NCI-H2227 (cell line): ENCODE measurements around the gene FGFRL1.

Experiments
- DNase-seq: peaks from one replicate; lab custom pipeline; 2025; ENCODE audit not compliant: unreplicated experiment; lab: John Stamatoyannopoulos, UW

The FGFRL1 gene, protein sequence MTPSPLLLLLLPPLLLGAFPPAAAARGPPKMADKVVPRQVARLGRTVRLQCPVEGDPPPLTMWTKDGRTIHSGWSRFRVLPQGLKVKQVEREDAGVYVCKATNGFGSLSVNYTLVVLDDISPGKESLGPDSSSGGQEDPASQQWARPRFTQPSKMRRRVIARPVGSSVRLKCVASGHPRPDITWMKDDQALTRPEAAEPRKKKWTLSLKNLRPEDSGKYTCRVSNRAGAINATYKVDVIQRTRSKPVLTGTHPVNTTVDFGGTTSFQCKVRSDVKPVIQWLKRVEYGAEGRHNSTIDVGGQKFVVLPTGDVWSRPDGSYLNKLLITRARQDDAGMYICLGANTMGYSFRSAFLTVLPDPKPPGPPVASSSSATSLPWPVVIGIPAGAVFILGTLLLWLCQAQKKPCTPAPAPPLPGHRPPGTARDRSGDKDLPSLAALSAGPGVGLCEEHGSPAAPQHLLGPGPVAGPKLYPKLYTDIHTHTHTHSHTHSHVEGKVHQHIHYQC

DNA sequence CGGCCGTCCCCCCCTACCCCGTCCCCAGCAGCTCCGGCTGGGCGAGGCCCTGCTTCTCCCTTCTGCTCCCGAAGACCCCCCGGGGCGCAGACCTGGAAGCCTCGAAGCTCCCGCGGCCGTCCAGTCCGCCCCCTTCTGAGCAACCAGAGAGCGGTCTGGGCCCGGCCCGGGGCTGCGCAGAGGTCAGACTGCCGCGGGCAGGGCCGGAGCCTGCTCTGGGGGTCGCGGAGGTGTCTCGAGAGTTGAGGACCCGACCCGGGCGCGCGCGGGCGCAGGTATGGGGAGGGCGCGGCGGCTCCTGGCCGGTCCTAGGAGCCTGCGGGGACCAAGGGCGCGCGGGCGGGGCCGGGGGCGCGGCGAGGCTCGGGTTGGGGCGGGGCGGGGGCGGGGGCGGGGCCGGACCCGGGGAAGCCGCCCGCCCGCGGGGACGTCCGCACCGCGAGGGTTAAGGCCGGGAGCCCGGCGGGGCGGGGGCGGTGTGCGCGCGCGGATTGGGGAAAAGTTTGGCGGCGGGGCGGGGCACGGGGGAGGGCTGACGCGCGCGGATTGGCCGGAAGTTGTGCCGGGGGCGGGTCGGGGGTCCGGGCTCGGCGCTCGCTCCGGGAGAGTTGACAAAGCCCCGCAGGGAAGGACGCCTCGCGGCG lies at the start of gene FGFRL1:
FGFRL1 (plus strand) TSS at position 605 of the 644 bp plus-strand sequence. CDS start 860 bp downstream, outside the sequence.
- peak; percentile 67 for DNase-seq

DNA sequence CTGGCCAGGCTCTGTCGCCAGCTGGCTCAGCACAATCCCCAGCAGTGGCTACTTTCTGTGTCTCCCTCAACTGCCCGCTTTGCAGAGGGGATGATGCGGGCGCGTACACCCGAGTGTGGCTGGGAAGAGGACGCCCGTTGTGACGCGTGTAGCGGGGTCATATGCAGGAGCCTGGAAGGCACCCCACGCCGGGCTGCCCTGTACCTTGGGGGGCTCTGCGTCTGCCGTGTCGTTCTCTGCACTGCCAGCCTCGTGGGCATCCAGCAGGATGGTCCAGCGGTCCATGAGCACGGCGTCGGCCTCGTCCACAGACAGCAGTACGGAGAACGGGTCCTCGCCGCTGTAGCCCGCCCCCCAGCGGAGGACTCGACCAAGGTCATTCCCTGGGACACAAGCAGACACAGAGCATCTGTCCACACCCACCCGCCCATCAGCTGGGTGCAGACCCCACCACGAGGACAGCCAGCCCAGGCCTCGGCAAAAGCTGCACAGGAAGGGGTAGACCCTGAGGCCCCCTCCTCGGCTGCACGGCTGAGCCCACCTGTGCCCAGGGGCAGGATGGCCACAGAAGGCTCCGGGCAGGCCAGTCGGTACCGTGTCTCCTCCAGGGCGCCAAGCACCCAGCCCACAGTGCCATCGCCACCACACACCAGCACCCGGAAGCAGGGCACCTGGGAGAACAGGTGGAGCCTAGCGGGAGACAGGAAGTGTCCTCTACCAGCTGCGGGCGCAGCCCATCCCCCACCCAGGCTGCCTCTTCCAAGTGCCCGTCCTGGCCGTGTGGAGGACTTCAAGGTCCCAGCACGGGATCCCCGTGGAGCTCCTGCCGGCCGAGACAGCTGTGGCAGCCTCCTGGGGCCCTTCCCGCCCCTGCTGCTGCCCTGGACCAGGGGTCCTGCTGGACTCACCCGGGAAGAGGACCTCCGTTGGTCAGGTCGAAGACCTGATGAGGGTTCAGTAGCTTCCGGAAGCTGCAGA lies 48.9 kb upstream of the FGFRL1 start:
- DNase-seq: no peak

DNA sequence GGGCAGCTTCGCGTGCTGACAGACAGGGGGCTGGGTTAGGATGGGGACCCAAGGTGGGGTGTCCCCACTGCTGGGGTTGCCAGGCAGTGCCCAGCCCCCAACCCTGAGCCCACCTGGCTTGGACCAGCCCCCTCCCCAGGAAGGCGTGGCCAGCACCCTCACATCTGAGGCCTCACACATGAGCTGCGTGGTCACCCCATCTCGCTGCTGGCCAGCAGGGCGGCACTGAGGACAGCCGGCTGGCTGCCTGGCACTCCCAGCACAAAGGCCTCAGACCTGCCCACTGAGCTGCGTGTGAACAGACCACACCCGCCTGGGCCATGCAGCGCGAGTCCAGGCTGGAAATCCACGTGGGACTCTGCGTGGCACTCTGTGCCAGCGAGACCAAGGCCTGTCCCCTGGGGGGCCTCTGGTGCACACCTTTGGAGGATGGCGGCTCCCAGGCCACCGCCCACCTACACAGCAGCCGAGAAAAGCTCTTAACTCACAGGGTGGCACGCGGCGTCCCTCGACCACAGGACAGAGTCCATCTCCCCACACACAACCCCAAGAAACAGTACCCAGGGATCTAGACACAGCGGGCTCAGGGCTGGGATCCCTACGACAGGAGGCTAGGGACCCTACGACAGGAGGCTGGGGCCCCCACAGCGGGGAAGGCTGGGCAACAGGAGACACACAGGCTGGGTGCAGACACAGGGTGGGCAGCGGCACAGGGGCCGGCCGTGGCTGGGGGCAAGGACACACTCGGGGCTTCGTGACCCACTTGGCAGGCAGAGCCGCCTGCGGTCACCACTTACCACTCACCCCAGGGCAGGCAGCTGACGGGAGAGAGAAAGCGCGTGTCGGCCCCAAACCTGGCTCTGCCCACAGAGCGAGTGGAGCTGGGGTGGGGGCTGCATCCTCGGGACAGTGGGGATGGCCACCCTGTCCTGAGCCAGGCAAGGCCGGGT lies 47.9 kb upstream of the FGFRL1 start:
- no peak for DNase-seq

DNA sequence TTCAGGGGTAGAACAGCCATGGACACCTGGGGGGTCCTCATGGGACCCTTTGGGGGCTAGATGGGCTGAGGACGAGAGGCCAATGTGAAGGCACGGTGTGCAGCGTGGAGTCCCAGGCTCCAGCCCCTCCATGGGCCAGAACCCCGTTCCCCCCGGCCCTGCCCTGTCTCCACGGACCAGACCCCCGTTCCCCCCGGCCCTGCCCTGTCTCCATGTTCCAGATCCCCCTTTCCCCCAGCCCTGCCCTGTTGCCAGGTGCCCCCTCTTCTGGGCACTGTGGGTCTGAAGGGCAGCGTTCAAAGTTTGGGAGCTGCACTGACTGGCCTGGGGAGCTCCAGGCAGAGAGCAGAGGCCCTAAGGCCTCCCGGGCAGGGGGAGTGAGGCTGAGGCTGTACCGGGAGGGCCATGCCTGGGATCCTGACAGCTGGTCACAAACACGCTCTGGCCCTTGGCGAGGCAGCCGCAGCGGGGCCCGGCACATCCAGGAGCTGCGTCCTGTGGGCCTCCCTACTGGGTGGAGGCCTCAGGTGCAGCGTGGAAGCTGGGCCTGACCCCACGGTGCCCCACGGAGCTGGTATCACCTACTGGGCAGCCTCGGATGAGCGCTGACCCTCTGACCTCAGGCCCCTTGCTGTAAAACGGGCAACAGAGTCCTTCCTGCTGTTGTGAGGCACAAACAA lies 46.9 kb upstream of the FGFRL1 start:
- DNase-seq: no peak

DNA sequence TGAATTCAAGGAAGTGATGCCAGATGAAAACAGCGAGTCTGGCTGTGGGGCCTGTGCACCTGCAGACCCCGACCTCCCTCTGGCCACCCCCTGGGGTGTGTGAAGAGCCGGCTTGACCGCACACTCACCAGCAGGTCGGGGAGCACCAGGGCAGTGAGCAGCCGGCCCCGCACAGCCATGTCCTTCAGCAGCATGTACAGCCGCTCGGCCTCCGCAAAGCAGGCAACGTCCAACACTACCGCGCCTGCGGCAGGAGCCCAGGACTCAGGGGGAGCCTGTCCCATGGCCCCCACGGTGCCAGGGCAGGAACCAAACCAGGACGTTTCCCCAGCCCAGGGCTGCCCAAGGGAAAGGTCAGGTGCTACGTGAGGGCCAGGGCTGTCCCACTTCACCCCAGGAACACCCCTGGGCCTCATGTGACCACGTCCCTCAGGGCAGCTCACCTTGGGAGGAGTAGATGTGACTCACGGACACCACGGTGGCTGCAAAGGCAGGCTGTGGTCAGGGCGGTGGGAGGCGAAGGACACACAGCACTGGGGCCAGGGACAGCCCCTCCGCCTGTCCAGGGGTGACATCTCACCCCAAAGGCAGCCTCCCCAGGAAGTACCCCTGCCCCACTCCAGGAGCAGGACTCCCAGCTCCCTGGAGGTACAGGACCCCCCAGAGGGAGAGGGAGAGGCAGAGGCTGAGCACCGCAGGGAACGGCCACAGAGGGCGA lies 46.2 kb upstream of the FGFRL1 start:
- DNase-seq: no peak

DNA sequence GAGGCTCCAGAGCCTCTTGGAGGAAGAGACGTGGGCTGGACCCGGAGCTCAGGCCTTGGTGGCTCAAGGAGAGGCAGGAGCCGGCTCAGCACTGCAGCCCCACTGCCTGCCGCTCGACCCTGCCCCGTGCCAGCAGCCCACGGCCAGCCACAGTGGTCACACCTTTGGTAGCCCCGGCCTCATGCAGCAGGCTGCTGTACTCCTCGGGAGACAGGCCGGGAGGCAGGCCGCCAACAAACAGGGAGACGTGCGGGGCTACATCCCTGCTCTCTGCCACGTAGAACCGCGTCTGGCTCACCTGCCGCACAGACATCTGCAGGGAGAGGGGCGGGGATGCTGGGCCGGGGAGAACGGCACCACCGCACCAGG lies 45.7 kb upstream of the FGFRL1 start:
- no peak for DNase-seq

DNA sequence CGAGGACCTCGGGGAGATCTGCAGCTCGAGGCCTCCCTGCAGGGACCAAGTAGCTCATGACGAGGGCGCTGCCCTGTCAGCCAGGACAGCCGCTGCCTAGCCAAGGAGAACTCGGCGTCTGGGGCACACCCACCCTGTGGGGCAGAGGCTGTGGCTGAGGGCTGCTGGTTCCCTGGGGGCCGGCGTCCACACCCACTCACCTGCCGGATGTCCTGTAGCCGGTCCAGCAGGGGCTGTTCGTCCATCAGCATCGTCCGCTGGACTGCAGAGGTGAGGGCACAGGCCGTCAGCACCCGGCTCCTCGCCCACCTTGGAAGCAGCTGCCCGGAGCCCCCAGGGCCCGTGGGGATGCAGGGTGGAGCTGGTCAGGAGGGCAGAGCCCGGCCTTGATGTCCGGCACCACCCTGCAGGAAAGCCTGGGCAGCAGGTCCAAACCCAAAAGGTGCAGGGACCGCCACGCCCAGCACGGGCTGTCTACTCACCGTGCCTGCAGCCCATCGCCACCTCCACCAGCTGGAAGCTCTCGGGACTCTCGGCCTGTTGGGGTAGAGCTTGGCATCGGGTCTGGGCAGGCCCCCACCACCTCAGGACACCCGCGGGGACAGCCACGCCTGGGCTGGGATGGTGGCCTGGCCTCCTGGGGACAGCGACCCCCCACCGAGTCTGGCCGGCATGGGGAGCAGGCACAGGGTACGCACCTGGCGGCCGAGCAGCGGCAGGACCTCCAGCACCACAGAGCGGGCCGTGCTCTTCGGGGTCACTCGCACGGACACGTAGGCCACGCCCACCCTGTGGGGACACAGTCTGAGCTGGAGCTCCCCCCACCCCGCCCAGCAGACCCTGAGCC lies 44.9 kb upstream of the FGFRL1 start:
- no peak for DNase-seq

DNA sequence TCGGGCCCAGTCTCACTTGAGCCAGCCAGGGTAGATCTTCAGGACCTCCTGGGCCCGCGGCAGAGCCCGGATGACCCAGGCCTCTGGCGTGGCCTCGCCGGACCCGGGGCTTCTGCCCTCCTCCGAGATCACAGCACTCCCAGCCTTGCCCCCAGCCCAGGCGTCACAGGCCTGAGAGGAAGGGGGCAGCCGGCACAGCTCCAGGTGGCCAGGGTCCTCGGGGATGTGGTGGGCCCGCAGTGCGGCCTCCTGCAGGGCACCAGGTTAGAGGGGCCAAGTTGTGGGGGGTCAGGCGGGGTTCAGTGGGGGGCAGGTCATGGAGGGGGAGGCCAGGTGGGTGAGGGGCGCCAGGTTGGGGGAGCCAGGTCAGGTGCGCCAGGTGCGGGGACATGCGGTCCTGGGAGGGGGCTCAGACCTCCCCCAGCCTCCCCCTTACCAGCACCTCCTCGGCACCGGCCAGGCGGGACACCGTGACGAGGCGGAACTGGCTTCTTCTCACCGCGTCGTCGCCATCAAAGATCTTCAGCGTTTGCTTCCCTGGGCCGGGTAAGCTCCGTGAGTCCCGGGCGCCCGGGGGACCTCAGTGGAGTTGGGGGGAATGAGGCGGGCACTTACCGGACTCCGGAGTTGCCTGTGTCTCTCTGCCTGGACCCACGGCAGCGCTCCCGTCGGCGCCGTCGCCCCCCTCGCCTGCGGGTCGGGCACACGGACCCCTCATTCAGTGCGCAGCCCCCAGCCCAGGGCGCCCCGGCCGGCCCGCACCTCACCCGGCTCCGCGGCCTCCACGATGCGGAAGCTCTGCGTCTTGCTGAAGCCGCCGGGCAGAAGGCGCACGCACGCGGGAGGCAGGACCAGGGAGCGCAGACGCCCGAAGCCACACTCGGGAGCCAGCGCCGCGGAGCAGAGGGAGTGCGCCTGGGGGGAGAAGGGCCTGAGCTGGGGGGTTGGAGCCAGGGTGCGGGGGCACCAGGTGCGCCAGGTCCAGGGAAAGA lies 44.0 kb upstream of the FGFRL1 start:
- DNase-seq: no peak

DNA sequence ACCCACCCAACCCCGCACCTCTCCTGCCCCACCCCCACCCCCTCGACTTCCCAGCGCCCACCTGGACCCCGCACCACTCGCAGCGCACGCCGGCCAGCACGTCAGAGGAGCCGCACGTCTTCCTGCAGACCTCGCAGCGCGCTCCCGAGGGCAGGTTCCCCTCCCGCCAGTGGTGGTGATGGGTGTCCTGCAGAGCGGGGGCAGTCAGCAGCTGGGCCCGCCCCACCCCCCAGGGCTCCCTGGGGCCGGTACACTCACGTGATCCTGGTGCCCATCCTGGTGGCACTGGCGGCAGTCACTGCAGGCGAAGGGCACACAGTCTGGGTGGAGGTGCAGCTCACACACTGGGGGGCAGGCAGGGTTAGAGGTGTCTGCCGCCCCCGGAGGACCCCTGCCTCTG lies 43.2 kb upstream of the FGFRL1 start:
- DNase-seq: no peak

DNA sequence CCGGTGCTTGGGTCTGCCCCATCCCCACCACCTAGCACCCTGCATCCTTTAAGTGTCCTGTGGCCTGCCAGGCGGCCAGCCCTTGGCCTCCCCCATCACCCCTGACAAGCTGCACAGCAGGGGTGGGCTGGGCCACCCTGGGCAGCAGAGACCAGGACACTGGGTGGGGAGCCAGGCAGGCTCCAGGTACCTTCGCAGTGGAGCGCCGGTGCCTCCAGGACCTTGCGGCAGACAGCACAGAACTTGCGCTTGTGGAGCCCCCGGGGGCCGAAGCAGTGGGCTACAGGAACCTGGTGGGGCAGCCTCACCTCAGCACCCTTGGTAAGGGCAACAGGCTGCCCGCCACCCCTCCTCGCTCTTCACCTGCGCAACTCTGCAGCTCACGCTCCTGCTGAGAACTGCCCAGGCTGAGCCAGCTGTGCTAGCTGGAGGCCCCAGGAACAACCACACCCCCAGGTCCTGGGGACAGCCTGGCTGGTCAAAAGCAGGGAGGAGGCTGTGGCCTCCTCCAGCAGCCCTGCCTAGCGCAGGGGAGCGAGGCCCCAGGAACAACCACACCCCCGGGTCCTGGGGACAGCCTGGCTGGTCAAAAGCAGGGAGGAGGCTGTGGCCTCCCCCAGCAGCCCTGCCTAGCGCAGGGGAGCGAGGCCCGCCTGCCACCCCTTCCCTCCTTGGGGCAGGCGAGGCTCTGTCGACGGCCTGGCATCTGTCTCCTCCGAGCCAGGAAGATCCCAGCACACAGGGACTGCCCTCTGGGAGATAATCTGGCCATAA lies 42.6 kb upstream of the FGFRL1 start:
- no peak for DNase-seq

DNA sequence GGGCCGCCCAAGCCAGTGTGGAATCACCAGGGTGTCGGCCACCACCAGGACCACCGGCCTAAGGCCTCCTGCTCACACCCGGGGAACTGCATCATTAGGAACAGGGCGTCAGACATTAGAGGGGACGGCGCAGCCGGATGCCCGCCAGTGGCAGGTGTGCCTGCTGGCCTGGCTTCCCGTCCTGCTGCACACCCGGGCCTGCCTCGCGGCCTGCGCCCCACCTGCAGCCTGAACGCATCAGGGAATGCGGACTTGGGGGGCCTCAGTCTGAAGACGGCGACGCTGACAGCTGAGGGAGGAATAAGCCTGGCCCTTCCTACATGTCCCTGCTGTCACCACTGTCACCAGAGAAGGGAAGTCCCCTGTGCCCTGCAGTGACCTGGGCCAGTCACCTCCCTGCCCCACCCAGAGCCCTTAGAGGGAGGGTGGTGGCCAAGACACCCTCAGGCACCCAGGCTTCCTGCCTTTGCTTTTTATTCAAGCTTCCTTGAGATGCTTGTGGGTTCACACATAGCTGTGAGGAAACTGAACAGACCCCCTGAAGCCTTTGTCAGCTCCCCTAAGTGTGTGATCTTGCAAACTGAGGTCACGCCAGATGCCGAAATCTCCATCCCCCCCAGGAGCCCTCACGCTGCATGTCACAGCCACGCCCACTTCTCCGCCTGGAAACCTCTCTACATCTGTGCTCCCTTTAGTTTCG lies 41.2 kb upstream of the FGFRL1 start:
- no peak for DNase-seq

DNA sequence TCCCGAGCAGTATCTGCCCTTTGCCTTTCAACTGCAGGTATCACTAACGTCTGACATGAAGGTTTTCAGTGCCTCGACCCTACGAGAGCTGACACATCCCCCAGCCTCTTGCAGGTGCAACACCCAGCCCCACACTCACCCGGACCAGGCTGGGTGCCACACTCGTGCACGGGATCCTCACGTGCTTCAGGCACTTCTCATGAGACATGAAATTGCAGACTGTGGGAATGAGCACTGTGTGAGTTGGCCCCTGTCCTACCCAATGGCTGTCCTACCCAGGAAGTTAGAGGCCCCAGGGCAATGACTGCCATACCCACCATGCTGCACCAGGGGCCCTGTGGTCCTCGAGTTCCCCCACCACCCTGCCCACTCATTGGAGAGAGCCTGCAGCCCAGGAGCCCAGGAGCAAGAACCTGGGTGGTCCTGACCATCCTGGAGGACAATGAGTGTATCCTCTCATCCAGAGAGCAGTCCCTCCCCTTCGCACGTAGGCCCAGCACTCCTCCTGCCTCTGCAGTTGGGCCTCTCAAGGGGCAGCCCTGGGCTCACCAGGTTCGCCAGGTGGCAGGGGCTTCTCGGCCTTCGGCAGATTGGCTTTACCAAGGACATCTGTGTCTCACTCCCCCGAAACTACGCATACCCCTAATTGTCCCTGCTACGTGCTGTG lies 40.4 kb upstream of the FGFRL1 start:
- no peak for DNase-seq

DNA sequence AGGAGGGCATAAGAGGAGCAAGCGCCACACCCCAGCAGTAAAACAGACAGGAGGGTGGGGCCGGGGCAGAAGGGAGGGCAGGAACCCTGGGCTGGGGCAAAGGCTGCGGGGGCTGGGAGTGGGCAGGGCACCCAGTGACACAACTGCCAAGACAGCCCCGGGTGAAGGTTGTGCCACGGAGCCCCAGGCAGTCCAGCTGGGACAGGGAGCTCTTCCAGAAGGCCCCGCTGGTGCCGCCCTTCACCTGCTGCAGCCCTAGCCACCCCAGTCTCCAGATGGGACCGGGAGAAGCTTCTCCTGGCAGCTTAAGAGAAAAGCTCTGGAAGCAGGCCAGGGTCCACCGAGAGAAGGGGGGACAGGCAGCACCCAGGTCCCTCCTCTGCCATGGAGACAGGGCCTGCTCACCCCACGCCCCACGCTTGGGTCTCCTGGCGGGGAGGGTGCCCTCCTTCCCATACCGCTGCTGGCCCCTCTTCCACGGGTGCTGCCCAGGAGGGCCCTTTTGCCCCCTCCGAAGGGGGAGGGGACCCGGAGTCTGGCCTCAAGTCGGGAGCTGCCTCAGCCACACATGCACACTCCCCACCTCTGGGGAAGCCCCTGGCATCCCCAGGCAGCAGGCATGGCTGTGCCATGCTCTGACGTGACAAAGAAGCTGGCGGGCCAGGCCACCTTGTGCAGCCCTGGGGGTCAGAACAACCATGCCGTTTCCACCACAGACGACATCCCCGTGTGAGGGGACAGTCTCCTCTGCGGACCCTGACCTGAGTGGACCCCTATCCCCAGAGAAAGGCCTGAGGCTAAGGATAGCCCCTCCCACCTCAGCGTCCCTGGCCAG lies 39.5 kb upstream of the FGFRL1 start:
- no peak for DNase-seq
